Measurements from ENCODE around the gene WDR43. TPM values are rescaled to one million over a fixed set of nuclear protein-coding genes. Genes with fewer than 3 reads are reported as not detected.

Gene WDR43
- total and polyA plus RNA-seq, 9 of the 15 experiments (the other 6 are each of a cell fraction or from before 2014, with no cell fraction given) = 34.6 to 197 (median 105) TPM

DNA sequence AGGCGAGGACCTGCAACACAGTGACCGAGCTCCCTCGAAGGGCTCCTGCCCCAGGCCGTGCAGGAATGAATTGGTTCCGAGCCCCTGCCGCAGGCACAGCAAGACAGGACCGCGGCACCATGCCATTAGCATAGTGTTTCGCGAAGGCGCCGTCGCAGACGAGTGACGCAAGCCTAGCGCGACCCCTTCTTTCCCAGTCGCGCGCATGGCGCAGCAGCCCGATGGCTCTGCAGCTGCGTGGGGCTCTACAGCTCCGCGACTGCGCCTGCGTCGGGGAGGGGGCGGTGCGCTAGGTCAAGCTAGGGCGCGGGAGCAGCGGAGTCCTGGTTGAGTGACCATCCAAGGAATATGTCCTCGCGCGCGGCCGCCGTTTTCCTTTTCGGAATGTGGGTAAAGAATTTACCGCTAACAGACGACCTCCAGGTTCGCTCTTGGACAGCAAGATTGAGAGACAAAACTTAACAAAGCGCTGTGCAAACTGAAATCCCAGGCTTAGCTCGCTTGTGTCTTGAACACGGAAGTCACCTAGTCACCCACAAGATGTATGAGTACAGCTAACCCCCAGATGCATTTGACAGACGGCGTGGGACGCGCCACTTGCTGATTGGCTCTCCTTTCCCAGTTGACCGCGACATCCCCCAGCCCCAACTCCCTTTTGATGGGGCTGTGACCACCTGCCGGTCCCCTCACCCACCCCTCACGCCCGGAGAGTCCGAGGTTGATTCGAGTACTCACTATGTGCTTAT is 24.1 kb upstream of the WDR43 start, which contains the start of gene TRMT61B (continued):
- TF ChIP-seq, protein P1, sequence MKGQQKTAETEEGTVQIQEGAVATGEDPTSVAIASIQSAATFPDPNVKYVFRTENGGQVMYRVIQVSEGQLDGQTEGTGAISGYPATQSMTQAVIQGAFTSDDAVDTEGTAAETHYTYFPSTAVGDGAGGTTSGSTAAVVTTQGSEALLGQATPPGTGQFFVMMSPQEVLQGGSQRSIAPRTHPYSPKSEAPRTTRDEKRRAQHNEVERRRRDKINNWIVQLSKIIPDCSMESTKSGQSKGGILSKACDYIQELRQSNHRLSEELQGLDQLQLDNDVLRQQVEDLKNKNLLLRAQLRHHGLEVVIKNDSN (CRISPR knock-in tag; IDR thresholded peaks at IDR 0.05) = no peak
- TF ChIP-seq ZNF408 (CRISPR knock-in tag; IDR thresholded peaks at IDR 0.05; ENCODE audit: low read depth) (no peak), SPI1 (IDR thresholded peaks at IDR 0.05; ENCODE audit: borderline replicate concordance, low read depth, low read length) (peak; percentile 34; the same call in 1 of the 2 replicates), PHF8 (IDR thresholded peaks at IDR 0.05; ENCODE audit: borderline replicate concordance, low read length) (peak; percentile 97), HDAC2 (IDR thresholded peaks at IDR 0.05) (0 out of 2 replicates have a peak, but pooled peaks have one; percentile 35), ZNF133 (CRISPR knock-in tag; IDR thresholded peaks at IDR 0.05) (no peak), COPS2 (conservative IDR thresholded peaks at IDR 0.05) (no peak), TAF7 (tag; IDR thresholded peaks at IDR 0.05) (0 out of 2 replicates have a peak, but pooled peaks have one; percentile 12), ZNF444 (CRISPR knock-in tag; IDR thresholded peaks at IDR 0.05) (no peak), TGIF2 (CRISPR knock-in tag; IDR thresholded peaks at IDR 0.05) (no peak), SIN3B (IDR thresholded peaks at IDR 0.05; ENCODE audit: low read depth) (peak; percentile 98), CEBPG (CRISPR knock-in tag; IDR thresholded peaks at IDR 0.05) (peak; percentile 74; the same call in 1 of the 2 replicates), CEBPG (tag; conservative IDR thresholded peaks at IDR 0.05 in 1 of 2, IDR thresholded peaks at IDR 0.05 in 1 of 2) (peak; percentile 43 to 67; a peak in 3 of 4 replicates), SETDB1 (IDR thresholded peaks at IDR 0.05; ENCODE audit: low read length) (peak; percentile 99), U2AF2 (optimal IDR thresholded peaks at IDR 0.05; ENCODE audit: low read depth, low read length) (no peak), BCOR (IDR thresholded peaks at IDR 0.05) (no peak), HMG20A (CRISPR knock-in tag; conservative IDR thresholded peaks at IDR 0.05) (no peak), TEAD4 (IDR thresholded peaks at IDR 0.05; ENCODE audit: low read length) (no peak; the same call in 1 of the 2 replicates), TEAD4 (CRISPR knock-in tag; IDR thresholded peaks at IDR 0.05; ENCODE audit: borderline replicate concordance) (no peak), ZNF232 (CRISPR knock-in tag; IDR thresholded peaks at IDR 0.05) (no peak), KLF16 (IDR thresholded peaks at IDR 0.05) (no peak), MYBL2 (IDR thresholded peaks at IDR 0.05; ENCODE audit: low read depth) (no peak), MYBL2 (CRISPR knock-in tag; IDR thresholded peaks at IDR 0.05; ENCODE audit: borderline replicate concordance) (no peak), FOXK1 (CRISPR knock-in tag; IDR thresholded peaks at IDR 0.05; ENCODE audit: borderline replicate concordance) (no peak), ZNF324 (CRISPR knock-in tag; IDR thresholded peaks at IDR 0.05) (no peak), CHD1 (IDR thresholded peaks at IDR 0.05; ENCODE audit: low read length) (no peak)
- TF ChIP-seq, protein P2, sequence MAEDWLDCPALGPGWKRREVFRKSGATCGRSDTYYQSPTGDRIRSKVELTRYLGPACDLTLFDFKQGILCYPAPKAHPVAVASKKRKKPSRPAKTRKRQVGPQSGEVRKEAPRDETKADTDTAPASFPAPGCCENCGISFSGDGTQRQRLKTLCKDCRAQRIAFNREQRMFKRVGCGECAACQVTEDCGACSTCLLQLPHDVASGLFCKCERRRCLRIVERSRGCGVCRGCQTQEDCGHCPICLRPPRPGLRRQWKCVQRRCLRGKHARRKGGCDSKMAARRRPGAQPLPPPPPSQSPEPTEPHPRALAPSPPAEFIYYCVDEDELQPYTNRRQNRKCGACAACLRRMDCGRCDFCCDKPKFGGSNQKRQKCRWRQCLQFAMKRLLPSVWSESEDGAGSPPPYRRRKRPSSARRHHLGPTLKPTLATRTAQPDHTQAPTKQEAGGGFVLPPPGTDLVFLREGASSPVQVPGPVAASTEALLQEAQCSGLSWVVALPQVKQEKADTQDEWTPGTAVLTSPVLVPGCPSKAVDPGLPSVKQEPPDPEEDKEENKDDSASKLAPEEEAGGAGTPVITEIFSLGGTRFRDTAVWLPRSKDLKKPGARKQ (CRISPR knock-in tag; IDR thresholded peaks at IDR 0.05) = no peak
- TF ChIP-seq, protein P3, sequence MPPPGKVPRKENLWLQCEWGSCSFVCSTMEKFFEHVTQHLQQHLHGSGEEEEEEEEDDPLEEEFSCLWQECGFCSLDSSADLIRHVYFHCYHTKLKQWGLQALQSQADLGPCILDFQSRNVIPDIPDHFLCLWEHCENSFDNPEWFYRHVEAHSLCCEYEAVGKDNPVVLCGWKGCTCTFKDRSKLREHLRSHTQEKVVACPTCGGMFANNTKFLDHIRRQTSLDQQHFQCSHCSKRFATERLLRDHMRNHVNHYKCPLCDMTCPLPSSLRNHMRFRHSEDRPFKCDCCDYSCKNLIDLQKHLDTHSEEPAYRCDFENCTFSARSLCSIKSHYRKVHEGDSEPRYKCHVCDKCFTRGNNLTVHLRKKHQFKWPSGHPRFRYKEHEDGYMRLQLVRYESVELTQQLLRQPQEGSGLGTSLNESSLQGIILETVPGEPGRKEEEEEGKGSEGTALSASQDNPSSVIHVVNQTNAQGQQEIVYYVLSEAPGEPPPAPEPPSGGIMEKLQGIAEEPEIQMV (tag; conservative IDR thresholded peaks at IDR 0.05; ENCODE audit: low read depth) = no peak
